WERI-Rb-1 (cell line): ENCODE measurements around the gene PRKAG2.

ENCODE experiments used
- DNase-seq: peaks from one replicate; pipeline ENCODE4 v3.0.0-alpha.2; 2020
- H3K27ac ChIP-seq: fragments of 250-450 bp; sonication (Bioruptor Pico); 2 replicates; pipeline ENCODE4 v1.5.1; 2020; ENCODE audit warnings: mild to moderate bottlenecking, moderate library complexity
- H3K27me3 ChIP-seq: fragments of 250-450 bp; sonication (Bioruptor Pico); 2 replicates; pipeline ENCODE4 v1.5.1; 2021; ENCODE audit warnings: mild to moderate bottlenecking, low read depth, moderate library complexity; ENCODE audit not compliant: insufficient read depth, severe bottlenecking
- H3K36me3 ChIP-seq: fragments of 250-450 bp; sonication (Bioruptor Pico); 2 replicates; pipeline ENCODE4 v1.5.1; 2020; ENCODE audit warnings: mild to moderate bottlenecking, moderate library complexity
- H3K4me3 ChIP-seq: 2 replicates; pipeline ENCODE4 v1.5.1; 2011; ENCODE audit warnings: low read depth, mild to moderate bottlenecking, control low read depth, low read length
- H3K9me3 ChIP-seq: fragments of 250-450 bp; sonication (Bioruptor Pico); 2 replicates; pipeline ENCODE4 v1.5.1; 2021; ENCODE audit warnings: mild to moderate bottlenecking, moderate library complexity; ENCODE audit not compliant: severe bottlenecking
- TF ChIP-seq, protein P1 (sequence below): IDR thresholded peaks from 2 replicates; pipeline ENCODE4 v1.5.1; 2011; ENCODE audit warnings: low read depth, mild to moderate bottlenecking, control low read depth, inconsistent platforms, low read length

Gene PRKAG2

DNA sequence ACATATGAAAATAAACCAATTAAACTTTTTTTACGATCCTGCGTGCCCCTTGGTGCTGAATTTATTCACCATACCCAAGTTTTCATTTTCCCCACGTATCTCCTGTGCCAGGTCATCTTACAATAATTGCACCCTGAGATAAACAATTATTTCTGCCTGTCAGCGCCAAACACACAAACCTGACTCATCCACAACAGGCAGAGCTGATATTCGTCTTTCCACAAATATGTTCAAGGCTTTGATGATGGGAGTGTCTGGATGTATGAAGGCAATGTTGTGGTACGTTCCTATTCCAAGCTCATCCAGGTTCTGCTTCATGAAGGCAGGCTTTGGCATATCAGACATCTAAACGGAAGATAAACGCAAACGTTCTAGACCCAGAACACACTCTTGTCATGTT, 311.4 kb downstream of the PRKAG2 start:
- no peaks in the 10 kb centered on the region for H3K27me3 ChIP-seq
- no peaks in the 10 kb centered on the region; the same call in 1 of the 2 replicates for H3K36me3 ChIP-seq
- no peak for DNase-seq
- TF ChIP-seq, protein P1, sequence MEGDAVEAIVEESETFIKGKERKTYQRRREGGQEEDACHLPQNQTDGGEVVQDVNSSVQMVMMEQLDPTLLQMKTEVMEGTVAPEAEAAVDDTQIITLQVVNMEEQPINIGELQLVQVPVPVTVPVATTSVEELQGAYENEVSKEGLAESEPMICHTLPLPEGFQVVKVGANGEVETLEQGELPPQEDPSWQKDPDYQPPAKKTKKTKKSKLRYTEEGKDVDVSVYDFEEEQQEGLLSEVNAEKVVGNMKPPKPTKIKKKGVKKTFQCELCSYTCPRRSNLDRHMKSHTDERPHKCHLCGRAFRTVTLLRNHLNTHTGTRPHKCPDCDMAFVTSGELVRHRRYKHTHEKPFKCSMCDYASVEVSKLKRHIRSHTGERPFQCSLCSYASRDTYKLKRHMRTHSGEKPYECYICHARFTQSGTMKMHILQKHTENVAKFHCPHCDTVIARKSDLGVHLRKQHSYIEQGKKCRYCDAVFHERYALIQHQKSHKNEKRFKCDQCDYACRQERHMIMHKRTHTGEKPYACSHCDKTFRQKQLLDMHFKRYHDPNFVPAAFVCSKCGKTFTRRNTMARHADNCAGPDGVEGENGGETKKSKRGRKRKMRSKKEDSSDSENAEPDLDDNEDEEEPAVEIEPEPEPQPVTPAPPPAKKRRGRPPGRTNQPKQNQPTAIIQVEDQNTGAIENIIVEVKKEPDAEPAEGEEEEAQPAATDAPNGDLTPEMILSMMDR: no peak
- H3K9me3 ChIP-seq: no peaks in the 10 kb centered on the region
- no peak overlapping the region for H3K27ac ChIP-seq
- no peak overlapping the region for H3K4me3 ChIP-seq

DNA sequence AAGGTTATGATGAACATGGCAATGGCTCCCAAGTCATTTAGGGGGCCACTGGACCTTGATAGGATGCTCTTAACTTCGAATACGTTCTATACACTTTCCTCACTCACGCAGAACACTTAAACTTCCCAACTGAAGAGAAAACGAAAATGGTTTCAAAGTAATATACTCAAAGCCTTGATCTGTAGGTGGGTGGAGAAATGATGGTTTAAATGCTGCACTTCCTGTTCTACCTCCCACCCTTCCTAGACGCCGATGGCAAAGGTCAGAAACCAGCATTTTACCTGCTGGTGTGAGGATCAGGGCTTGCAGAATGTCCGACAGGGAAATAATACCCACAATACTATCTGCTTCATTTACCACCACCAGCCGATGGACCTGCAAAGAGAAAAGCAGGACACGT, 316.7 kb downstream of the PRKAG2 start:
- H3K27me3 ChIP-seq: no peaks in the 10 kb centered on the region
- no peak overlapping the region for H3K4me3 ChIP-seq
- no peaks in the 10 kb centered on the region for H3K9me3 ChIP-seq
- no peak for DNase-seq
- no peak overlapping the region for H3K27ac ChIP-seq
- no peaks in the 10 kb centered on the region; the same call in 1 of the 2 replicates for H3K36me3 ChIP-seq
- TF ChIP-seq, protein P1: no peak

DNA sequence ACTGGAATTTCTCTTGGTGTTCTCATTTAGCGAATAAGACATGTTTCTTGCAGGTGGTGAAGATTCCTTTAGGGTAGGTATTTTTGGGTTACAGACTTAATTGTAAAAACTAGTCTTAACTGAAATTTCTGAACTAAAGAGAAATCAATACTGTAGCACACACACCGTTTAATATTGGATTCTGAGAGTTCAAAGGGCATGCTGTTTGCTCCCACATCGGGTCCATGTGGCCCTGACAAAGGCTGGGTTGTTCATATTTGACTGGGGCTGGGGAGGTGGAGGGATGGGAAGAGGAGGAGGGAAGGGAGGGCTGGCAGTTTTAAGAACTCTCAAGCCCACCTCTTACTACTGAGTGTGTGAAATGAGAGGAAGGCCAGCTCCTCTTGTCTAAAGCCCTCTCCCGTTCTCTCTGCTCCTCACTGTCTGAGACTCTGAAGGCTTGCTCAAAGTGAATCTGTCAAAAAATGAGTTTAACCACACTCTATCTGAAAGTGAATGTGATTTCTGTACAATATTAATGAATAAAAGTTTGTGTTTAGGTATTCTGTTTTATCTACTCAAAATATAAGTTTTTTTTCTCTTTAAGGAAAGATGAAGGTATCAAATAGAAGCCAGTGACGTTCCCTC, 317.2 kb downstream of the PRKAG2 start:
- Histone ChIP-seq H3K36me3 (no peaks in the 10 kb centered on the region; the same call in 1 of the 2 replicates), H3K9me3 (no peaks in the 10 kb centered on the region), H3K27me3 (no peaks in the 10 kb centered on the region), H3K27ac (no peak overlapping the region), H3K4me3 (no peak overlapping the region)
- TF ChIP-seq, protein P1: no peak
- no peak for DNase-seq

DNA sequence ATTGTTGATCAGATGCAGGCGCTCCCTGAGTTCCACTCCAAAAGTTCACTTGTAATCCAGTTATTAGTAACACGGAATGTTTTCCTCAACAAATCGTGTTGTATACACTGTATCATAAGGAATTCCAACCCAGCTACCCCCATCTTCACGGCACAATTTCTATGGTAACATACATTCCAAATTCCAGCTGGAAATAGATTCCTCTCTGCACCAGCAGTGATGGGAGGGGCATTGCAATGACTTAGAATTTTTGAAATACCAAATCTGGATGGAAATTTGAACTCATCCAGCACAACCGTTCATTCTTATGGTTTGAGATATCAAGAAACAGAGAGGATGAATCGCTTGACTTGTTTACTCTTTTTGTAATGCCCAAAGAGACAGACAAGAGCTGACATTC, 318.3 kb downstream of the PRKAG2 start:
- H3K27me3 ChIP-seq: no peaks in the 10 kb centered on the region
- no peak overlapping the region for H3K27ac ChIP-seq
- no peaks in the 10 kb centered on the region for H3K9me3 ChIP-seq
- no peak overlapping the region for H3K4me3 ChIP-seq
- TF ChIP-seq, protein P1: no peak
- DNase-seq: no peak
- no peaks in the 10 kb centered on the region; the same call in 1 of the 2 replicates for H3K36me3 ChIP-seq

DNA sequence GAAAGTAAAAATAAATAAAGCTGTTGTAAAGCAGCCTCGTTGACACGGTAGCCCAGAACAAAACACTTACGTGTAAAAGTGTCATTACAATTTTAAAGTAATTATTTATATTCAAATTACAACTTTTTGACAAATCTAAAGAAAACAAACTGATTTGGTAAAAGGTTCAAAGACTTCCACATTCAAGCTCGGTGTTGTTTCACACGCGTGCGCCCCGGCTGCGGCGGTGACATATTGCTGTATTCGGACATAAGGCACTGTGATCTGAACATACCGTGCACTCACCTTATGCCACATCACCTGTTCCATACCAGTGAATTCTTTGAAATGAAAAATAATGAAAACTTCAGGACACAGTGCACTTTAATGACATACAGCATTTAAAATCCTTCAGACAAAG, 320.3 kb downstream of the PRKAG2 start:
- Histone ChIP-seq H3K9me3 (no peaks in the 10 kb centered on the region), H3K27ac (no peak overlapping the region), H3K4me3 (no peak overlapping the region), H3K36me3 (no peaks in the 10 kb centered on the region), H3K27me3 (no peaks in the 10 kb centered on the region)
- TF ChIP-seq, protein P1: no peak
- no peak for DNase-seq

DNA sequence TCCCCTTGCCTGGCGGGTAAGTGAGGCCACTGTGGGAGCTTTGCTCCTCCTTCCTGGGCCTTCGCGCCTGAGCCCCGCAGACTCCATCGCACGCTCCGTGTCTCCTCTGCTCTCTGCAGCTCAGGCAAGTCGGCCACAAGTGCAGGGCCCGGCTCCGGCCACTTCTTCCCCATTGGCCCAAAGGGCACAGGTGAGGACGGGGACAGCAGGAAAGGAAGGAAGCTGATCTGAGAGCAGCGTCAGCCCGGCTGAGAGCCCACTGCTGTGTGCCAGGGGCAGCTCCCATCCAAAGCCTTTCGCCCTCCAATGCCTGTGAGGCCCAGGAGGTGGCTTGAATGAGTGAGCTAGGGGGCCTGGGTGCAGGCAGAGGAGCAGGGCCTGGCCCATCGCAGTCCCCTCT, 323.6 kb downstream of the PRKAG2 start:
- no peaks in the 10 kb centered on the region for H3K27me3 ChIP-seq
- DNase-seq: no peak
- H3K27ac ChIP-seq: no peak overlapping the region
- H3K36me3 ChIP-seq: no peaks in the 10 kb centered on the region
- no peak overlapping the region for H3K4me3 ChIP-seq
- H3K9me3 ChIP-seq: no peaks in the 10 kb centered on the region
- TF ChIP-seq, protein P1: no peak
